HCT116 (cell line): Measurements from ENCODE around the gene ZNF784. TPM values are rescaled to one million over a fixed set of nuclear protein-coding genes. Genes with fewer than 3 reads are reported as not detected.

Source experiments
- ATAC-seq: fragments of 200-7000 bp; cut with Tn5 transposase; 2 replicates; pipeline ENCODE4 v1.9.1; 2020; ENCODE audit warnings: mild to moderate bottlenecking, moderate library complexity
- BruUV-seq: library from RNA; stranded (reverse); fragments of 400-500 nt; replicated peaks from 2 replicates; lab custom pipeline; 2021; lab: Mats Ljungman, UMichigan
- CTCF ChIA-PET: fragments of 300-600 bp; sonication (Branson Sonifier 250); formaldehyde crosslinking; loops from one replicate; lab custom pipeline; 2021; ENCODE audit warnings: antibody characterized with exemption; lab: Charles Lee
- POLR2A ChIA-PET: fragments of 300-600, 350-600 bp; sonication (Branson Sonifier 250); formaldehyde crosslinking; loops from one replicate; lab custom pipeline; 2021; ENCODE audit warnings: antibody characterized with exemption; lab: Charles Lee
- RAD21 ChIA-PET, 2 experiments: fragments of 300-600 bp; sonication (Branson Sonifier 250); formaldehyde crosslinking; loops; one replicate each; lab custom pipeline; 2023; ENCODE audit warnings: low total read pairs in 2 of 2; ENCODE audit not compliant: uncharacterized antibody in 2 of 2, unreplicated experiment in 2 of 2, low non-redundant PET in 1 of 2; lab: Charles Lee
- DNase-seq: peaks from one replicate; pipeline ENCODE4 v3.0.0-alpha.2; 2010; ENCODE audit warnings: low read depth, low spot score
- H2AFZ ChIP-seq: fragments of 200-600 bp; shearing (Covaris generic), sonication (generic); 2 replicates; pipeline ENCODE4 v1.6.1; 2017; ENCODE audit warnings: low read depth, mixed run types, mixed read lengths, antibody characterized with exemption, low read length; ENCODE audit not compliant: poor library complexity, severe bottlenecking
- H3K27ac ChIP-seq: 2 replicates; pipeline ENCODE4 v1.5.1; 2012; ENCODE audit warnings: low read depth, low read length
- H3K27me3 ChIP-seq: fragments of 200-600 bp; sonication (generic); 2 replicates; pipeline ENCODE4 v1.6.1; 2016; ENCODE audit warnings: mixed run types, low read length, mixed read lengths; ENCODE audit not compliant: insufficient read depth
- H3K36me3 ChIP-seq, 2 experiments: fragments of 200-500 bp in 1 of 2; fragments of 200-600 bp in 1 of 2; sonication (Bioruptor generic) in 1 of 2; sonication (generic) in 1 of 2; 2 replicates each; pipeline versions ENCODE4 v1.5.1 to v1.6.1; 2014 to 2016; ENCODE audit warnings: low read length in 2 of 2, inconsistent platforms in 1 of 2, mixed read lengths in 1 of 2, mixed run types in 1 of 2; ENCODE audit not compliant: insufficient read depth in 2 of 2, control insufficient read depth in 1 of 2
- H3K4me1 ChIP-seq, 2 experiments: fragments of 200-600 bp in 1 of 2; sonication (generic) in 1 of 2; 2 replicates each; pipeline versions ENCODE4 v1.5.1 to v1.6.1; 2012 to 2017; ENCODE audit warnings: low read length in 2 of 2, inconsistent platforms in 1 of 2, mild to moderate bottlenecking in 1 of 2, mixed read lengths in 1 of 2, mixed run types in 1 of 2, moderate library complexity in 1 of 2; ENCODE audit not compliant: insufficient read depth in 2 of 2, control insufficient read depth in 1 of 2
- H3K4me2 ChIP-seq: fragments of 200-600 bp; sonication (generic); 2 replicates; pipeline ENCODE4 v1.6.1; 2017; ENCODE audit warnings: mixed run types, low read length, mixed read lengths
- H3K4me3 ChIP-seq, 2 experiments: fragments of 200-600 bp in 1 of 2; sonication (generic) in 1 of 2; replicated peaks in 1 of 2; 2 replicates each; pipeline ENCODE4 v1.5.1; 2011 to 2016; ENCODE audit warnings: low read length in 2 of 2, control low read depth in 1 of 2, low read depth in 1 of 2, mild to moderate bottlenecking in 1 of 2, mixed read lengths in 1 of 2, mixed run types in 1 of 2
- H3K79me2 ChIP-seq: fragments of 200-600 bp; sonication (generic); 2 replicates; pipeline ENCODE4 v1.6.1; 2017; ENCODE audit warnings: mild to moderate bottlenecking, mixed run types, low read length, moderate library complexity, mixed read lengths; ENCODE audit not compliant: insufficient read depth
- H3K9ac ChIP-seq: fragments of 200-600 bp; sonication (generic); 2 replicates; pipeline ENCODE4 v1.6.1; 2016; ENCODE audit warnings: low read length, mixed read lengths
- H3K9me2 ChIP-seq: fragments of 200-600 bp; sonication (generic), shearing (Covaris generic); 2 replicates; pipeline ENCODE4 v1.6.1; 2017; ENCODE audit warnings: mixed run types, mild to moderate bottlenecking, moderate library complexity; ENCODE audit not compliant: insufficient read depth
- H3K9me3 ChIP-seq, 2 experiments: fragments of 200-500 bp in 1 of 2; fragments of 200-600 bp in 1 of 2; sonication (Bioruptor generic) in 1 of 2; sonication (generic) in 1 of 2; 2 replicates each; pipeline ENCODE4 v1.6.1; 2014 to 2017; ENCODE audit warnings: low read length in 2 of 2, mixed read lengths in 2 of 2, inconsistent platforms in 1 of 2, low read depth in 1 of 2, mild to moderate bottlenecking in 1 of 2, mixed run types in 1 of 2, moderate library complexity in 1 of 2; ENCODE audit not compliant: control insufficient read depth in 1 of 2, insufficient read depth in 1 of 2
- H4K20me1 ChIP-seq: fragments of 200-600 bp; sonication (generic), shearing (Covaris generic); 2 replicates; pipeline ENCODE4 v1.6.1; 2017; ENCODE audit warnings: mixed run types, mild to moderate bottlenecking, moderate library complexity; ENCODE audit not compliant: insufficient read depth
- CEBPB ChIP-seq: IDR thresholded peaks from 2 replicates; pipeline ENCODE4 v1.6.1; 2012; ENCODE audit warnings: low read depth
- EGR1 ChIP-seq: IDR thresholded peaks from 2 replicates; pipeline ENCODE4 v1.6.1; 2012; ENCODE audit warnings: low read depth
- FOSL1 ChIP-seq: IDR thresholded peaks from 2 replicates; pipeline ENCODE4 v1.6.1; 2012; ENCODE audit warnings: low read depth
- POLR2AphosphoS5 ChIP-seq: IDR thresholded peaks from 2 replicates; pipeline ENCODE4 v1.6.1; 2011; ENCODE audit warnings: mild to moderate bottlenecking, low read depth, low read length, moderate library complexity
- TCF7L2 ChIP-seq: IDR thresholded peaks from 2 replicates; pipeline ENCODE4 v1.7.0; 2011; ENCODE audit warnings: borderline replicate concordance, inconsistent platforms; ENCODE audit not compliant: insufficient read depth, insufficient read length; ENCODE audit errors: extremely low read depth
- YY1 ChIP-seq: IDR thresholded peaks from 2 replicates; pipeline ENCODE4 v1.6.1; 2011; ENCODE audit warnings: low read length, low read depth, moderate library complexity, mild to moderate bottlenecking; ENCODE audit not compliant: insufficient replicate concordance; ENCODE audit errors: extremely low read depth
- intact Hi-C: fragments of 100-400 bp; cut with micrococcal nuclease; formaldehyde crosslinking; loops from 2 replicates; pipeline ENCODE4 v1.10.0; 2022
- total RNA-seq: library from RNA; stranded (reverse); gene quantifications from one replicate; pipeline ENCODE4 v1.2.1, GENCODE V29; 2021; ENCODE audit not compliant: unreplicated experiment
- TF ChIP-seq, protein P1 (sequence below), 3 experiments: fragments of 200-600 bp in 1 of 3; sonication (generic) in 1 of 3; IDR thresholded peaks in 2 of 3; conservative IDR thresholded peaks in 1 of 3; 2 replicates each; pipeline ENCODE4 v1.5.1; 2012 to 2017; ENCODE audit warnings: low read depth in 2 of 3, low read length in 2 of 3, antibody characterized with exemption in 1 of 3, borderline replicate concordance in 1 of 3, control low read depth in 1 of 3, mild to moderate bottlenecking in 1 of 3, mixed read lengths in 1 of 3, mixed run types in 1 of 3, moderate library complexity in 1 of 3; ENCODE audit not compliant: insufficient read depth in 1 of 3
- TF ChIP-seq, protein P2 (sequence below): IDR thresholded peaks from 2 replicates; pipeline ENCODE4 v1.6.1; 2011; ENCODE audit warnings: mild to moderate bottlenecking, low read length, moderate library complexity; ENCODE audit not compliant: insufficient replicate concordance; ENCODE audit errors: extremely low read depth

ZNF784 gene
- total RNA-seq, 1 experiment from 2014 or later: 5.3 TPM

DNA sequence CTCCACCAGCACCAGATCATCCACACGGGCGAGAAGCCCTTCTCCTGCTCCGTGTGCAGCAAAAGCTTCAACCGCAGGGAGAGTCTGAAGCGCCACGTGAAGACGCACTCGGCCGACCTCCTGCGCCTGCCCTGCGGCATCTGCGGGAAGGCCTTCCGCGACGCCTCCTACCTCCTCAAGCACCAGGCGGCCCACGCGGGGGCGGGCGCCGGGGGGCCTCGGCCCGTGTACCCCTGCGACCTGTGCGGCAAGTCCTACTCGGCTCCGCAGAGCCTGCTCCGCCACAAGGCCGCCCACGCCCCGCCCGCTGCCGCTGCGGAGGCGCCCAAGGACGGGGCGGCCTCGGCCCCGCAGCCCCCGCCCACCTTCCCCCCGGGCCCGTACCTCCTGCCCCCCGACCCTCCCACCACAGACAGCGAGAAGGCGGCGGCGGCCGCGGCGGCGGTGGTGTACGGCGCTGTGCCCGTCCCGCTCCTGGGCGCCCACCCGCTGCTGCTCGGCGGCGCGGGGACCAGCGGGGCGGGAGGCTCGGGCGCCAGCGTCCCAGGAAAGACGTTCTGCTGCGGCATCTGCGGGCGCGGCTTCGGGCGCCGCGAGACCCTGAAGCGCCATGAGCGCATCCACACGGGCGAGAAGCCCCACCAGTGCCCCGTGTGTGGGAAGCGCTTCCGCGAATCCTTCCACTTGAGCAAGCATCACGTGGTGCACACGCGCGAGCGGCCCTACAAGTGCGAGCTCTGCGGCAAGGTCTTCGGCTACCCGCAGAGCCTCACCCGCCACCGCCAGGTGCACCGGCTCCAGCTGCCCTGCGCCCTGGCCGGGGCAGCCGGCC, 9.4 kb downstream of the ZNF784 start:
- Histone ChIP-seq H3K9ac (no peak overlapping the region), H2AFZ (no peak overlapping the region), H3K4me2 (no peak overlapping the region), H3K36me3 (peaks cover under 1 to 8% of the 10 kb centered on the region in 2 experiments; a peak in 3 of 4 replicates), H3K4me1 (no peaks in the 10 kb centered on the region), H3K9me3 (no peaks in the 10 kb centered on the region), H3K79me2 (peaks cover 11% of the 10 kb centered on the region; the same call in 1 of the 2 replicates), H3K9me2 (no peaks in the 10 kb centered on the region), H3K4me3 (no peak overlapping the region), H3K27me3 (no peaks in the 10 kb centered on the region), H3K27ac (no peak overlapping the region), H4K20me1 (no peaks in the 10 kb centered on the region)
- TF ChIP-seq CEBPB: no peak
- TF ChIP-seq, protein P1, sequence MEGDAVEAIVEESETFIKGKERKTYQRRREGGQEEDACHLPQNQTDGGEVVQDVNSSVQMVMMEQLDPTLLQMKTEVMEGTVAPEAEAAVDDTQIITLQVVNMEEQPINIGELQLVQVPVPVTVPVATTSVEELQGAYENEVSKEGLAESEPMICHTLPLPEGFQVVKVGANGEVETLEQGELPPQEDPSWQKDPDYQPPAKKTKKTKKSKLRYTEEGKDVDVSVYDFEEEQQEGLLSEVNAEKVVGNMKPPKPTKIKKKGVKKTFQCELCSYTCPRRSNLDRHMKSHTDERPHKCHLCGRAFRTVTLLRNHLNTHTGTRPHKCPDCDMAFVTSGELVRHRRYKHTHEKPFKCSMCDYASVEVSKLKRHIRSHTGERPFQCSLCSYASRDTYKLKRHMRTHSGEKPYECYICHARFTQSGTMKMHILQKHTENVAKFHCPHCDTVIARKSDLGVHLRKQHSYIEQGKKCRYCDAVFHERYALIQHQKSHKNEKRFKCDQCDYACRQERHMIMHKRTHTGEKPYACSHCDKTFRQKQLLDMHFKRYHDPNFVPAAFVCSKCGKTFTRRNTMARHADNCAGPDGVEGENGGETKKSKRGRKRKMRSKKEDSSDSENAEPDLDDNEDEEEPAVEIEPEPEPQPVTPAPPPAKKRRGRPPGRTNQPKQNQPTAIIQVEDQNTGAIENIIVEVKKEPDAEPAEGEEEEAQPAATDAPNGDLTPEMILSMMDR (IDR thresholded peaks at IDR 0.05 in 2 of 3, conservative IDR thresholded peaks at IDR 0.05 in 1 of 3; ENCODE audit: borderline replicate concordance in 1 of 3, insufficient read depth in 1 of 3, low read depth in 2 of 3, low read length in 2 of 3): no peak
- TF ChIP-seq EGR1: no peak
- no peak for TF ChIP-seq POLR2AphosphoS5
- TF ChIP-seq YY1: no peak
- no peak for TF ChIP-seq TCF7L2
- no peak for TF ChIP-seq FOSL1
- TF ChIP-seq, protein P2, sequence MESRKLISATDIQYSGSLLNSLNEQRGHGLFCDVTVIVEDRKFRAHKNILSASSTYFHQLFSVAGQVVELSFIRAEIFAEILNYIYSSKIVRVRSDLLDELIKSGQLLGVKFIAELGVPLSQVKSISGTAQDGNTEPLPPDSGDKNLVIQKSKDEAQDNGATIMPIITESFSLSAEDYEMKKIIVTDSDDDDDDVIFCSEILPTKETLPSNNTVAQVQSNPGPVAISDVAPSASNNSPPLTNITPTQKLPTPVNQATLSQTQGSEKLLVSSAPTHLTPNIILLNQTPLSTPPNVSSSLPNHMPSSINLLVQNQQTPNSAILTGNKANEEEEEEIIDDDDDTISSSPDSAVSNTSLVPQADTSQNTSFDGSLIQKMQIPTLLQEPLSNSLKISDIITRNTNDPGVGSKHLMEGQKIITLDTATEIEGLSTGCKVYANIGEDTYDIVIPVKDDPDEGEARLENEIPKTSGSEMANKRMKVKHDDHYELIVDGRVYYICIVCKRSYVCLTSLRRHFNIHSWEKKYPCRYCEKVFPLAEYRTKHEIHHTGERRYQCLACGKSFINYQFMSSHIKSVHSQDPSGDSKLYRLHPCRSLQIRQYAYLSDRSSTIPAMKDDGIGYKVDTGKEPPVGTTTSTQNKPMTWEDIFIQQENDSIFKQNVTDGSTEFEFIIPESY: no peak
- BruUV-seq: no TSS peak
- ChIA-PET POLR2A (no interaction called here), RAD21 (no interaction called here), CTCF (no interaction called here)
- DNase-seq: no peak
- intact Hi-C loops: no loop called here
- ATAC-seq: no peak
